ENCODE results near the gene ERC1.
"Not testable (repeated sequence)": the region's sequence is repeated elsewhere in the genome, so short reads cannot be mapped to it uniquely, and the experiment has no call there.

Gene ERC1

GRCh38 chr12:1212526-1212925 lies 221.5 kb downstream of the ERC1 start:
- no peak for DNase-seq (ENCODE audit: insufficient read length, low spot score)
- FAIRE-seq = no peak

GRCh38 chr12:1213205-1213604 lies 222.2 kb downstream of the ERC1 start:
- FAIRE-seq = no peak
- DNase-seq (ENCODE audit: insufficient read length, low spot score) = no peak

- DNase-seq (ENCODE audit: insufficient read length, low spot score) (no peak), FAIRE-seq (no peak)
Measured at GRCh38 chr12:1213618-1214205, 222.7 kb downstream of the ERC1 start.

- FAIRE-seq (no peak), DNase-seq (ENCODE audit: insufficient read length, low spot score) (no peak)
Measured at GRCh38 chr12:1216560-1216959, 225.5 kb downstream of the ERC1 start.

- peak; percentile 40 for FAIRE-seq
- DNase-seq (ENCODE audit: insufficient read length, low spot score) = peak; percentile 33
Measured at GRCh38 chr12:1217191-1217949, 226.3 kb downstream of the ERC1 start.

- no peak for FAIRE-seq
Measured at GRCh38 chr12:1218369-1218768, 227.3 kb downstream of the ERC1 start.

GRCh38 chr12:1220127-1221092 lies 229.4 kb downstream of the ERC1 start:
- peak; percentile 80 for FAIRE-seq
- no peak for DNase-seq (ENCODE audit: insufficient read length, low spot score)

More at GRCh38 chr12:1218369-1218768, 227.3 kb downstream of the ERC1 start:
- no peak for DNase-seq (ENCODE audit: insufficient read length, low spot score)

GRCh38 chr12:1222858-1223639 lies 232.0 kb downstream of the ERC1 start:
- FAIRE-seq (no peak), DNase-seq (ENCODE audit: insufficient read length, low spot score) (no peak)

- DNase-seq (ENCODE audit: insufficient read length, low spot score) = no peak
- peak; percentile 31 for FAIRE-seq
Measured at GRCh38 chr12:1226951-1227350, 235.9 kb downstream of the ERC1 start.

- FAIRE-seq = peak; percentile 69
Measured at GRCh38 chr12:1234073-1234472, 243.1 kb downstream of the ERC1 start.

GRCh38 chr12:1246637-1247036 lies 255.6 kb downstream of the ERC1 start:
- DNase-seq (ENCODE audit: insufficient read length, low spot score) = no peak
- FAIRE-seq = no peak

More at GRCh38 chr12:1234073-1234472, 243.1 kb downstream of the ERC1 start:
- DNase-seq (ENCODE audit: insufficient read length, low spot score) = no peak

- FAIRE-seq (no peak), DNase-seq (ENCODE audit: insufficient read length, low spot score) (no peak)
Measured at GRCh38 chr12:1250641-1251040, 259.6 kb downstream of the ERC1 start.

GRCh38 chr12:1252758-1253157 lies 261.7 kb downstream of the ERC1 start:
- FAIRE-seq = no peak

GRCh38 chr12:1255125-1255524 lies 264.1 kb downstream of the ERC1 start:
- not testable (repeated sequence) for FAIRE-seq

More at GRCh38 chr12:1252758-1253157, 261.7 kb downstream of the ERC1 start:
- no peak for DNase-seq (ENCODE audit: insufficient read length, low spot score)

GRCh38 chr12:1255854-1256253 lies 264.8 kb downstream of the ERC1 start:
- not testable (repeated sequence) for DNase-seq (ENCODE audit: insufficient read length, low spot score); FAIRE-seq

More at GRCh38 chr12:1255125-1255524, 264.1 kb downstream of the ERC1 start:
- not testable (repeated sequence) for DNase-seq (ENCODE audit: insufficient read length, low spot score)

GRCh38 chr12:1256285-1256684 lies 265.3 kb downstream of the ERC1 start:
- DNase-seq (ENCODE audit: insufficient read length, low spot score) (no peak), FAIRE-seq (no peak)

GRCh38 chr12:1256991-1257390 lies 266.0 kb downstream of the ERC1 start:
- no peak for FAIRE-seq
- no peak for DNase-seq (ENCODE audit: insufficient read length, low spot score)

- FAIRE-seq (no peak), DNase-seq (ENCODE audit: insufficient read length, low spot score) (no peak)
Measured at GRCh38 chr12:1262011-1262410, 271.0 kb downstream of the ERC1 start.

- no peak for FAIRE-seq
- no peak for DNase-seq (ENCODE audit: insufficient read length, low spot score)
Measured at GRCh38 chr12:1267243-1267642, 276.2 kb downstream of the ERC1 start.

- no peak for DNase-seq (ENCODE audit: insufficient read length, low spot score)
- FAIRE-seq = no peak
Measured at GRCh38 chr12:1272142-1272541, 281.1 kb downstream of the ERC1 start.
